A172 (cell line): Measurements from ENCODE around the gene SFXN2. TPM values are rescaled to one million over a fixed set of nuclear protein-coding genes. Genes with fewer than 3 reads are reported as not detected.
"Not testable (repeated sequence)": the region's sequence is repeated elsewhere in the genome, so short reads cannot be mapped to it uniquely, and the experiment has no call there.

Experiments
- DNase-seq: peaks from one replicate; pipeline ENCODE4 v3.0.0-alpha.2; 2015; ENCODE audit warnings: low spot score
- total RNA-seq: library from RNA; depleted of rRNA; stranded (reverse); fragments of >200 nt; shearing (Covaris generic); gene quantifications from 2 replicates; pipeline ENCODE4 v1.2.3, GENCODE V29; 2014

The SFXN2 gene
- total RNA-seq, 1 experiment from 2014 or later = 9.5 TPM

DNA sequence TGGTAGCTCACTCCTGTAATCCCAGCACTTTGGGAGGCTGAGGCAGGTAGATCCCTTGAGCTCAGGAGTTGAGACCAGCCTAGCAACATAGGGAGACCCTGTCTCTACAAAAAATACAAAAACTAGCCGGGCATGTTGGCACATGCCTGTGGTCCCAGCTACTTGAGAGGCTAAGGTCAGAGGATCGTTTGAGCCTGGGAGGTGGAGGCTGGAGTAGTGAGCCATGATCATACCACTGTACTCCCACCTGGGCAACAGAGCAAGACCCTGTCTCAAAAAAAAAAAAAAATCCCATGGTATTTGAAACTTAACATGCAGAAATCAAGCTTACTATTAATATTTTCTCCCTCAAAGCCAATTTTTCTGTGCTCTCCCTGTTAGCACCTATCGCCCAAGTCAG, 5.9 kb downstream of the SFXN2 start:
- DNase-seq = no peak

DNA sequence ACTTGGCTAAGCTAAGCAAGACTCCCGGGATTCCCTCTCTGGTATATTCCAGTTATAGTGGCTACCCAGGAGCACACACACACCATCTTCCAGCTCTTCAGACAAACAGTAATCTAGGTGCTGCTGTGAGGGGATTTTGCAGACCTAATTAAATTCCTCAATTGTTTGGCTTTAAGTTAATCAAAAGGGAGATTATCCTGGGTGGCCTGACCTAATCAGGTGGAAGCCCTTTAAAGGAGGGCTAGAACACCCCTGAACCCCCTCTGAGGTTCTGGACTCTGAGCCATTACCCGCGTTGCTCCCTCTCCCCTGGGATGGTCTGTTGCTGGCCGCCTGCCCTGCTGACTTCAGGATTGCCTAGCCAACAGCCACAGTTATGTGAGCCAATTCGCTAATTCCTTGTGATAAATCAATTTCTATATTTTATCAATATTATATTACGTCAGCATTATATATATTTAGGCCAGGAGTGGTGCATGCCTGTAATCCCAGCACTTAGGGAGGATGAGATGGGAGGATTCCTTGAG, 6.4 kb downstream of the SFXN2 start:
- no peak for DNase-seq

DNA sequence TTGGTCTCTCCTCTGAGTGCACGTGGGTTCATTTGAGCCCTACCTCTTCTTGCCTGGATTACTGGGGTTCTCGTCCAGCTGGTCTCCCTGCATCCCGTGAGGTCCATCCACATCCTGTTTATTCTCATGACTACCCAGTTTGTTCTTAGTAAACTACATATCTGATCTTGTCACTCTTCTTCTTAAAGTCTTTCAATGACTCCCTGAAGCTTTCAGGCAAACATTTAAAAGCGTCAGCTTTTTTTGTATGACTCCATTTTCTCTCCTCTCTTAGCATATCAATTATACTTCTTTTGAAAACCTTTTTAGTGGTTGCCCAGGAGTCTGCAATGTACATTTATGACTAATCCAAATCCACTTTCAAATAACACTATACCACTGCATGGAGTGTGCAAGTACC, 7.5 kb downstream of the SFXN2 start:
- DNase-seq = no peak

DNA sequence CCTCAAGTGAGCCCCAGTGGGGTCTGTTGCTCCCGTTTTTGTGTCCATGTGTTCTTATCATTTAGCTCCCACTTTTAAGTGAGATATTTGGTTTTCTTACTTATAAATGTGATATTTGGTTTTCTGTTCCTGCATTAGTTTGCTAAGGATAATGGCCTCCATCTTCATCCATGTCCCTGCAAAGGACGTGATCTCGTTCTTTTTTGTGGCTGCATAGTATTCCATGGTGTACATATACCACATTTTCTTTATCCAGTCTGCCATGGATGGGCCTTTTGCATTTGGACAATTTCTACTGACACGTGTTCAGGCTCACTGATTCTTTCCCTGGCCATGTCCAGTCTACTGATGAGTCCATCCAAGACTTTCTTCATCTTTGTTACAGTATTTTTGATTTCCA, 9.6 kb downstream of the SFXN2 start:
- DNase-seq = no peak

GRCh38 chr10:102726274-102726673, 11.8 kb downstream of the SFXN2 start:
- DNase-seq = no peak

DNA sequence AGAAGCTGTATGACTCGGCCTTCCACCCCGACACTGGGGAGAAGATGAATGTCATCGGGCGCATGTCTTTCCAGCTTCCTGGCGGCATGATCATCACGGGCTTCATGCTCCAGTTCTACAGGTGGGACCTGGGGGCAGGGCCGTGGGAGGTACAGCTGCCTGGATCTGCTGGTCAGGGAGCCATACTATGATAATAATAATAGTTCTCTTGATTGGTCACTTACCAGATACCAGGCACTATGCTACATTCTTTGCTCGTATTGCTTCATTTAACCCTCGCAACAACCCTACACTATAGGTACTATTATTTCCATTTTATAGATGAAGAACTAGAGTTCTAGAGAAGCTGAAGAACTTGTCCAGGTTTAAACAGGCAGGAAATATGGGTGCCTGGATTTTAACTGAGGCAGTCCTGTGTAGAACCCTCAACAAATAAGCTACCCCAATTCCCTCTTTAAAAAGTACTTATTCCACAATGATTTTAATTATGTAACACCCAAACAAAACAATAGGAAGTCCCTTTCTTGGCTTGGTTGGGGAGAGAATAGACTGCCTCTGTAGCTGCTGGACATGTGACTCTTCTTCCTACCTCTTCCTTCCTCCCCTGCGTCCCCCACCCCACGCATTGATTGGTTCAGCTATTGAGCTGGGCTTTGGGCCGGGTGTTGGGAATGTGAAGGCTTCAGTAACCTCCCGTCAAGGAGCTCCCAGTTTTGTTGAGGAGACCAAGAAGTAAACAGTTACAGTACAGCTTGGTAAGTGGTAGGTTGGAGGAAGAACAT, 12.8 kb downstream of the SFXN2 start:
- DNase-seq = no peak

DNA sequence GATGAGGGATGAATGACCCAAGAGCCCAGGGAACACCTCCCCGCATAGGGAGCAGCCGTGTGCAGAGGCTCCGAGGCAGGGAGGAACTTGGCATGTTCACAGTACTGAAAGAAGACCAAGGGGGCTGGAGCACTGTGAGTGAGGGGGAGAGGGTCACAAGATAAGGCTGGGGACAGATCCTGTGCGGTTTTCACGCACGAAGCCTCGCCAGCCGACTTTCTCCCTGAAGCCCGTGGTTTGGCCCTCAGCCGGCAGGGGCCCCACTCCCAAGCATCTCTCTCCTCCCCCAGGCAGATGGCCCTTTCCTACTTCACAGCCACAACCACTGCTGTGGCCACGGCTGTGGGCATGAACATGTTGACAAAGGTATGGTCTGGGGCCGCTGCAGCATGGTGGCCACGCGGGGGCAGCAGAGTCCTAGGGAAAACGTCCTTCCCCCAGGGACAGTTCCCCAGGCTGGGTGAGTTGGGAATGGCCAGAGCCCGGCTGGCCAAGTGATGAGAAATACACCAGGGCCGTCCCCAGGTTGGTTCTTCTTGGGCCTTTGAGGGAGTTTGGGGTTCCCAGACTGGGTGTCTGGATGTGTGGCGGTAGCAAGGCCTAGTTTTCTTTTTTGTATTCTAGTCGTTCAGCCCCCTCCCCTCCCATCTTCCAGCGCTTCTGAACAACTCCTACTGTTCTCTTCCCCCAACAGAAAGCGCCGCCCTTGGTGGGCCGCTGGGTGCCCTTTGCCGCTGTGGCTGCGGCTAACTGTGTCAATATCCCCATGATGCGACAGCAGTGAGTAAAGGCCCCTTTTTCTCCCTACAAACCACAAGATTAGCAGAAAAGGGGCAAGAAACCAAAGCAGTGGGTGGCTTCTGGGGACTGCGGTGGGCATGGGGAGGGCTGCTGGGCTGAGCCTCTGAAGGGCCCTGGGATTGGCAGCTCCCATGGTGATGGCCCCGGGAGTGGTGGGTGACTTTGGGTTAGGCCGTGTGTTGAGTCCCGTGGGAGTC, 14.9 kb downstream of the SFXN2 start:
- DNase-seq = peak; percentile 77

DNA sequence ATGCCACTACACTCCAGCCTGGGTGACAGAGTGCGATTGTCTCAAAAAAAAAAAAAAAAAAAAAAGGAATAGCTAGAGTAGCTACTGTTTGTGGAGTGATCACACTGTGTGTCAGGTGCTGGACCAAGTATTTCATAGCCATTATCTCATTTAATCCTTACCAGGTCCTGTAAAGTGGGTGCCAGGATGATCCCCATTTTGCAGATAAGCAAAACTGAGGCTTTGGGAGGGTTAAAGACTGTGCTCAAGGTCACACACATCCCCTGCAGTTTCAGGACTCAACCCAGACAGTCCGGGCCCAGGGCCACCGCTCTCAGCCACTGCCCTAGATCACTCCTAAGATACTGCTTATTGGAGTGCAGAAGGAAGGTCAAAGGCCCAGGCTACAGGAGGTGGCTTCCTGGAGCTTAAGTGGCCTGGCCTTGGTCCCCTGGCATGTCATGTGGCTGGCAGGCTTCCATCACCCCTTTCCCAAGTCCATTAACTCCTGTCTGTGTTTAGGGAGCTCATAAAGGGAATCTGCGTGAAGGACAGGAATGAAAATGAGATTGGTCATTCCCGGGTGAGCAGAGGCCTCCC, 16.9 kb downstream of the SFXN2 start:
- DNase-seq = no peak

- DNase-seq = no peak
Measured at GRCh38 chr10:102732661-102733060, 18.2 kb downstream of the SFXN2 start.

- no peak for DNase-seq
Measured at GRCh38 chr10:102735065-102735562, 20.7 kb downstream of the SFXN2 start.

- DNase-seq = no peak
Measured at GRCh38 chr10:102738692-102739121, 24.3 kb downstream of the SFXN2 start.

GRCh38 chr10:102740229-102740628, 25.8 kb downstream of the SFXN2 start:
- no peak for DNase-seq

- DNase-seq = no peak
Measured at GRCh38 chr10:102741726-102742237, 27.3 kb downstream of the SFXN2 start.

- DNase-seq = not testable (repeated sequence)
Measured at GRCh38 chr10:102742313-102742712, 27.9 kb downstream of the SFXN2 start.

DNA sequence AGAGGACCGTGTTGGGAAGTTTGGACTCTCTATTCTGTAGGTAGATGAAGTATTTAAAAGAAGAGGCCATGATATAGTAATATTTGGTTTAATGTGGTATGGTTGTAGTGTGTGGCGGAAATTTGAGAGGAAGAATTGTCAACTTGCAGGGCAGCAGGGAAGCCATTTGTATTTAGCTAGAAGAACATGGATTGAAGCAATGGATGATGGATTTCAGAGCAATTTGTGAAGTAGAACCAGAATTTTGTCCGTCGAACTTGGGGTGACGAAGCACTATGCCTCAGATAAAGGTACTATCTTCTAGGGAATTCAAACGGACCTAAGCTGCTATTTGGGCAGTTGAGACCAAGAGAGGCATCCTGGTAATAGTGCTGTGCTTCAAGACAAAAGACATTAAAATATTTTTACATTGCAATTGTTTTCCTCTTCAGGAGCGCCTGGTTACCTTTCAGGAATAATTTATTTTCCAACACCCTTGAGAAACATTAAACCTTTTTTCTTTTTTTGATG, 28.7 kb downstream of the SFXN2 start:
- no peak for DNase-seq

DNA sequence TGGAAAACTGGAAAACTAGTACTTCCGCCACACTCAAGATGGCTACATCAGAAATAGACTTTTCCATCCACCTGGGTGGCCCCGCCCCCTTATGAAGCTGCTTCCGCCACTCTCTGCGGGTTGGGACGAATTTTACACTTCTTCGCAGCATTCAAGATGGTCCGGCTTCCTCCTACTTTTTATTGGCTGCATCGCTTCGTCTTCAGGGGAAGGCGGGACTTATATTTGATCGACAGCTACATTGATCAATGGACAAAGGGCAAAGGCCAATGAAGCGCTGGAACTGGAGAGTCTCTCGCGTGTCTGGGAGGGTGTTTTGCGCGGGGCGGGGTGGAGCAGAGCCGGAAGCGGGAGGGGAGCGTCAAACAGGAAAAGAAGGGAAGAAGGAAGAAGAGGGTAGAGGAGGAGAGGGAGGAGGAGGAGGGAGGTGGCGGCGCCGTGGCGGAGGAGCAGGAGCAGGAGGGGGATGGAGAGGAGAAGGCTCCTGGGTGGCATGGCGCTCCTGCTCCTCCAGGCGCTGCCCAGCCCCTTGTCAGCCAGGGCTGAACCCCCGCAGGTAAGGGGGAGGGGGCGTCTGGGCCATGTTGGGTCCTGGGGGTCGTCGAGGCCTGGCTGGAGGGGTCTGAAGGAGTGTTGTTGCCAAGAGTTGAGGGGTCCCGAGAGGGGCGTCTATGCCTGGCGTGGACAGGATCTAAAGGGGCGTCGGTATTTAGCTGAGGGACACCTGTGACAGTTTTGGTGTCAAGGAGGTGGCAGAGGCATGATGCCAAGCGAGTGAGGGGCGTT, 29.3 kb downstream of the SFXN2 start, which contains the start of gene WBP1L:
Gene WBP1L (plus strand): TSS at position 361 of the 786 bp plus-strand sequence. CDS start 106 bp downstream, at position 467.
- DNase-seq = peak; percentile 99

GRCh38 chr10:102744374-102745051, 30.1 kb downstream of the SFXN2 start:
- DNase-seq = no peak

DNA sequence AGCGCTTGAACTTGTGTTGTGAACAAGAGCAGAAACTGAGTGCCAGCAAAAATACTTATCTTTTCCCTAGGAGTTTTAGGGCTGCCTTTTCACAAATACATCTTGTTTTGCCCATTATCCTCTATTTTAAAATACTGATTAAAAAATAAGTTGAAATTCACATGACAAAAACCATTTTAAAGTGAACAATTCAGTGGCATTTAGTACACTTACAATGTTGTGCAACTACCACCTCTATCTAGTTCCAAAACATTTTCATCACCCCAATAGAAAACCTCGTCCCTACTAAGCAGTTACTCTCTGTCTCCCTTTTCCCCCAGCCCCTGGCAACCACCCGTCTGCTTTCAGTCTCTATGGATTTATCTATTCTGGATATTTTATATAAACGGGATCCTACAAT, 30.7 kb downstream of the SFXN2 start:
- no peak for DNase-seq

DNA sequence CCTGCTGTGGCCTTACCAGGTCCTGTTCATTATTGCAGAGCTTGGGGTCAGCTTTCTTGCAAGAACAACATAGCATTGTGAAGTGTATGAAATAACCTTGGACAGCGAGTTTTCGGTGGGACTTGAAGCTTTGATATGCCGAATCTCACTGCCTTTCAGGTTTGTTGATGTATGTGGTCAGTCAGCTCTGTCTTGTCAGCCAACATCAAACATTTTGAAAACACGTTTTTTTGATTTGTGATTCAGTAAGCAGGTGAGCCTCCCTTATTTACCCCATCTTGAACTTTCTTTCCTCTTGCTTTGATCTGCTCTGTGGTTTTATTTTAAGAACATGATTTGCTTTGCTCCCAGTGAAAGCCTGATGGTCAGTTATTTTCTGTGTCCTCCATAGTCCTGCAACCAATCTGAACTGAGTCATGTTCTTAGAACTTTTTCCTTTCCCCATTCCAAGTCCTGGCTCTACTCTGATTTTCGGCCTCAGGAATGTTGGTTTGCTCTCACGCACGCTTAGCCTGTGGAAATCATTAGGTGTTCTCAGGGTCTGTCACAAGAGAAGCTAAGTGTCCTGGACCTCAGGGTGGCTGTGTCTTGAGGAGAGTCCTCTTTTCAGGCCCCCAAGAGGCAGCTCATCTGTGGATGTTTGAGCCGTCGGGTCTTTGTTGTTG, 38.0 kb downstream of the SFXN2 start:
- no peak for DNase-seq
